VCaP (cell line): ENCODE measurements around the gene NDP.
A peak's percentile ranks its signal among the peaks of the same experiment; 100 is the strongest.
"Not testable (repeated sequence)": the region's sequence is repeated elsewhere in the genome, so short reads cannot be mapped to it uniquely, and the experiment has no call there.

Experiments
- H3K27ac ChIP-seq: fragments of 450-650 bp; 2 replicates; pipeline ENCODE4 v1.5.1; 2017
- TF ChIP-seq, protein P1 (sequence below): fragments of 450-650 bp; conservative IDR thresholded peaks from 2 replicates; pipeline ENCODE4 v1.5.1; 2017; ENCODE audit warnings: mild to moderate bottlenecking, moderate library complexity

The NDP gene

GRCh38 chrX:43958529-43958928 is 14.7 kb downstream of the NDP start:
- H3K27ac ChIP-seq = no peak overlapping the region
- TF ChIP-seq, protein P1, sequence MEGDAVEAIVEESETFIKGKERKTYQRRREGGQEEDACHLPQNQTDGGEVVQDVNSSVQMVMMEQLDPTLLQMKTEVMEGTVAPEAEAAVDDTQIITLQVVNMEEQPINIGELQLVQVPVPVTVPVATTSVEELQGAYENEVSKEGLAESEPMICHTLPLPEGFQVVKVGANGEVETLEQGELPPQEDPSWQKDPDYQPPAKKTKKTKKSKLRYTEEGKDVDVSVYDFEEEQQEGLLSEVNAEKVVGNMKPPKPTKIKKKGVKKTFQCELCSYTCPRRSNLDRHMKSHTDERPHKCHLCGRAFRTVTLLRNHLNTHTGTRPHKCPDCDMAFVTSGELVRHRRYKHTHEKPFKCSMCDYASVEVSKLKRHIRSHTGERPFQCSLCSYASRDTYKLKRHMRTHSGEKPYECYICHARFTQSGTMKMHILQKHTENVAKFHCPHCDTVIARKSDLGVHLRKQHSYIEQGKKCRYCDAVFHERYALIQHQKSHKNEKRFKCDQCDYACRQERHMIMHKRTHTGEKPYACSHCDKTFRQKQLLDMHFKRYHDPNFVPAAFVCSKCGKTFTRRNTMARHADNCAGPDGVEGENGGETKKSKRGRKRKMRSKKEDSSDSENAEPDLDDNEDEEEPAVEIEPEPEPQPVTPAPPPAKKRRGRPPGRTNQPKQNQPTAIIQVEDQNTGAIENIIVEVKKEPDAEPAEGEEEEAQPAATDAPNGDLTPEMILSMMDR = peak; percentile 77

DNA sequence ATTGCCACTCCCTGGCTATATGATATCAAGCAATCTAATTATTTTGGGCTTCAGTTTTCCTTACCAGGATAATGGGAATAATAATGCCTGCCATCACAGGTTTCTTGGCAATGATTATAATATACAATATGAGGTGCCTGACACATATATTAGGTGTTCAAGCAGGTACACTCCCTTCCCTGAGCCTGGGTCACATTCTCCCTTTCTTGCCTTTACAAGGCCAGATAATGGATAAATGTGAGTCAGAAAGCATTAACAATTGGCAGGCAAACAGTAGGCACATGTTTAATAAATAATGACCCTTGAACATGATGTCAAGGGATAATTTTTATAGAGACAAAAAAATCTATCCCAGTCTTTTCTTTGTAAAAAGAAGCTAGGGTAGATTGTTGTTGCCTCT is 17.2 kb downstream of the NDP start:
- H3K27ac ChIP-seq = no peak overlapping the region
- TF ChIP-seq, protein P1 = no peak

- TF ChIP-seq, protein P1 = no peak
- H3K27ac ChIP-seq = no peak overlapping the region
Observed at GRCh38 chrX:43953218-43953617, 20.0 kb downstream of the NDP start.

DNA sequence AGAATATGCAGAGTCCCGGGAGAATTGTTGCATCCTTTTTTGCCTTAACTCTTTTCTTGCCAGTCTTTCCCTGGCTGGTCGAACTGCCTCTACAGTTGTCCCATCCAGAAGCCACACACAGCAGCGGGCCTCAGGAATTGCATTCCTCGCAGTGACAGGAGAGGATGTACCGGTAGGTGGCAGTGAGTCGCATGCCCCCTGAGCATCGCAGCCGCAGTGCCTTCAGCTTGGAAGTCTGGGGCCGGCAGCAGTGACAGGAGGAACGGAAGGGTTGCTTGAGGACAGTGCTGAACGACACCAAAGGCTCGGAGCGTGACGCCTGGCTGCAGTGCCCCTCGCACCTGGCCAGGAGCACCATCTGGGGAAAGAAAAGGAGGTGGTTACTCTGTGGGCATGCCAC is 23.5 kb downstream of the NDP start:
- H3K27ac ChIP-seq = no peak overlapping the region
- TF ChIP-seq, protein P1 = peak; percentile 83

- TF ChIP-seq, protein P1 = no peak
- no peak overlapping the region for H3K27ac ChIP-seq
Observed at GRCh38 chrX:43940816-43941474, 32.2 kb downstream of the NDP start.

DNA sequence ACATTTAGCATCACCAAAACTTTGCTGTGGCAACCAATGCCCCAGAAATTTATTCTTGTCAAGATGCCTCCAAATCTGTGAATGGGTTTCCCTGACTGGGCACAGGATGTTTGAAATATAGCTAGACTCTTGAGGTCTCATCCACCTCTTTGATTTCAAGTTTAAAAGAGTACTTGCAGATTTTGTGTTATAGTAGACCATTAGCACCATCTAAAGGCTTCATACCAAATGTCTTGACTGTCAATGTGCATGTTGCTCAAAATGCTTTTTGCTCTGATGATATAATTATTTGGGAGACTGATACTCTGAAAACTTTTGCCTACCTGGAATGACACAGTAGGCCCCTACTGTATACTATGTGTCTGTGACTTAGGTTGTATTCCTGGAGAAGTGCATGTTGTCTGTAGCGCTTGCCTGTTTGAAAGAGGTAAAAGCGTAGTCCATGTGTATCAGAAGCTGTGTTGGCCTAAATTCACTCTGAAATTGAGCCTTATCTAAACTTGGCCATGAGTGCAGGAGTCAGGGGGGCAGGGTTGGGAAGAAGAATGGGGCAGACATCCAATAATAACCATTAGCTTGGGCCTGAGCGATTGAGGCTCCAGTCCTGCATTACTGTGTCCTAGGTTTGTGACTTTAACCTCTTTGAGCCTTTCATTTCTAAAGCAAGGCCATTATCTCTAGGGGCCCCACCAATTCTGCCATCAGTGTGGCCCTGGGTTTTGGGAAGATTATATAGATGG is 33.8 kb downstream of the NDP start:
- TF ChIP-seq, protein P1 = peak; percentile 48

GRCh38 chrX:43922032-43922431 is 51.2 kb downstream of the NDP start:
- not testable (repeated sequence) for H3K27ac ChIP-seq

More for the DNA sequence above, 33.8 kb downstream of the NDP start:
- H3K27ac ChIP-seq = no peak overlapping the region

DNA sequence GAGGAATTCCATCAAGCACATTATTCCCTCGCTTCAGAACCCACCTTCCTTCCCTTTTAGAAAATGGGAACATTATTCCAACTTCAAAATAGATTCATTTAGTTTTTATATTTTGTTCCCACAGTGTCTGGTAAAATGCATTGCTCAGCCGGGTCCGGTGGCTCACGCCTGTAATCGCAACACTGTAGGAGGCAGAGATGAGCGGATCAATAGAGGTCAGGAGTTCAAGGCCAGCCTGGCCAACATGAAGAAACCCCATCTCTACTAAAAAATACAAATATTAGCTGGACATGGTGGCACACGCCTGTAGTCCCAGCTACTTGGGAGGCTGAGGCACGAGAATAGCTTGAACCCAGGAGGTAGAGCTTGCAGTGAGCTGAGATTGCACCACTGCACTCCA is 62.4 kb downstream of the NDP start:
- not testable (repeated sequence) for H3K27ac ChIP-seq
